RWPE2 (cell line): ENCODE measurements around the gene AKR7A3.
A peak's percentile ranks its signal among the peaks of the same experiment; 100 is the strongest.
"Not testable (repeated sequence)": the region's sequence is repeated elsewhere in the genome, so short reads cannot be mapped to it uniquely, and the experiment has no call there.

Source experiments
- ATAC-seq: fragments of 200-7000 bp; cut with Tn5 transposase; 3 replicates; pipeline ENCODE4 v1.9.1; 2021; ENCODE audit warnings: low read depth
- DNase-seq: peaks from one replicate; pipeline ENCODE4 v3.0.0-alpha.2; 2020; ENCODE audit warnings: low spot score
- H3K27ac ChIP-seq: fragments of 450-650 bp; 2 replicates; pipeline ENCODE4 v1.5.1; 2017; ENCODE audit warnings: mild to moderate bottlenecking; ENCODE audit not compliant: poor library complexity, severe bottlenecking
- H3K27me3 ChIP-seq: fragments of 250-450 bp; sonication (Bioruptor Pico); 2 replicates; pipeline ENCODE4 v1.5.1; 2021; ENCODE audit warnings: mild to moderate bottlenecking, moderate library complexity; ENCODE audit not compliant: insufficient read depth, poor library complexity, severe bottlenecking
- H3K36me3 ChIP-seq: fragments of 250-450 bp; sonication (Bioruptor Pico); 2 replicates; pipeline ENCODE4 v1.5.1; 2020; ENCODE audit warnings: low read depth, mild to moderate bottlenecking, moderate library complexity
- H3K4me1 ChIP-seq: fragments of 250-450 bp; sonication (Bioruptor Pico); 2 replicates; pipeline ENCODE4 v1.5.1; 2021; ENCODE audit warnings: mild to moderate bottlenecking, moderate library complexity; ENCODE audit not compliant: insufficient read depth, poor library complexity, severe bottlenecking
- H3K4me3 ChIP-seq: fragments of 250-450 bp; sonication (Bioruptor Pico); 2 replicates; pipeline ENCODE4 v1.5.1; 2021; ENCODE audit warnings: mild to moderate bottlenecking, moderate library complexity; ENCODE audit not compliant: severe bottlenecking
- H3K9me3 ChIP-seq: fragments of 250-450 bp; sonication (Bioruptor Pico); 2 replicates; pipeline ENCODE4 v1.5.1; 2021; ENCODE audit warnings: mild to moderate bottlenecking, moderate library complexity; ENCODE audit not compliant: severe bottlenecking
- TF ChIP-seq, protein P1 (sequence below): fragments of 450-650 bp; IDR thresholded peaks from one replicate; pipeline ENCODE4 v1.5.1; 2017; ENCODE audit warnings: mild to moderate bottlenecking, moderate library complexity; ENCODE audit not compliant: poor library complexity, severe bottlenecking

AKR7A3 gene

DNA sequence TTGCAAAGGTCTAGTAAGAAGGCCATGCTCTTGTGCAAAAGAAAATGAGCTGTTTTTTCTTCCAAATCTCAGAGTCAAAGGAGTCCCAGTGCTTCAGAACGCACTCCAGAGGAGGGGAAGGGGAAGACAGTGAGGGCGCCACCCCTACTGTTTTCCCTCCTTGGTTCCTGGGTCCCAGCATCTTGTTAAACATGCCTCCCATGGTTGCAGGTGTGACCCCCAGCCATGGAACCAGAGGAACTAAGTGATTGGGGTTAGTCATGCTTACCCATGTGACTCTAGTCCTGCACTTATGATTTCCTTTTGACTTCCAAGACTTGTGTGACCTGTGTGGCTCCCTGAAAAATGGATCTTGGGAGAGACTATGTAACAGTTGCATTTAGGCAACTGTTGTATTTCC lies 6.1 kb upstream of the AKR7A3 start:
- TF ChIP-seq, protein P1, sequence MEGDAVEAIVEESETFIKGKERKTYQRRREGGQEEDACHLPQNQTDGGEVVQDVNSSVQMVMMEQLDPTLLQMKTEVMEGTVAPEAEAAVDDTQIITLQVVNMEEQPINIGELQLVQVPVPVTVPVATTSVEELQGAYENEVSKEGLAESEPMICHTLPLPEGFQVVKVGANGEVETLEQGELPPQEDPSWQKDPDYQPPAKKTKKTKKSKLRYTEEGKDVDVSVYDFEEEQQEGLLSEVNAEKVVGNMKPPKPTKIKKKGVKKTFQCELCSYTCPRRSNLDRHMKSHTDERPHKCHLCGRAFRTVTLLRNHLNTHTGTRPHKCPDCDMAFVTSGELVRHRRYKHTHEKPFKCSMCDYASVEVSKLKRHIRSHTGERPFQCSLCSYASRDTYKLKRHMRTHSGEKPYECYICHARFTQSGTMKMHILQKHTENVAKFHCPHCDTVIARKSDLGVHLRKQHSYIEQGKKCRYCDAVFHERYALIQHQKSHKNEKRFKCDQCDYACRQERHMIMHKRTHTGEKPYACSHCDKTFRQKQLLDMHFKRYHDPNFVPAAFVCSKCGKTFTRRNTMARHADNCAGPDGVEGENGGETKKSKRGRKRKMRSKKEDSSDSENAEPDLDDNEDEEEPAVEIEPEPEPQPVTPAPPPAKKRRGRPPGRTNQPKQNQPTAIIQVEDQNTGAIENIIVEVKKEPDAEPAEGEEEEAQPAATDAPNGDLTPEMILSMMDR = no peak
- H3K9me3 ChIP-seq = peaks cover 5% of the 10 kb centered on the region
- DNase-seq (no peak), ATAC-seq (no peak)
- no peaks in the 10 kb centered on the region for H3K4me1 ChIP-seq
- H3K36me3 ChIP-seq = no peaks in the 10 kb centered on the region
- no peak overlapping the region for H3K27ac ChIP-seq
- H3K27me3 ChIP-seq = no peaks in the 10 kb centered on the region
- H3K4me3 ChIP-seq = no peak overlapping the region

DNA sequence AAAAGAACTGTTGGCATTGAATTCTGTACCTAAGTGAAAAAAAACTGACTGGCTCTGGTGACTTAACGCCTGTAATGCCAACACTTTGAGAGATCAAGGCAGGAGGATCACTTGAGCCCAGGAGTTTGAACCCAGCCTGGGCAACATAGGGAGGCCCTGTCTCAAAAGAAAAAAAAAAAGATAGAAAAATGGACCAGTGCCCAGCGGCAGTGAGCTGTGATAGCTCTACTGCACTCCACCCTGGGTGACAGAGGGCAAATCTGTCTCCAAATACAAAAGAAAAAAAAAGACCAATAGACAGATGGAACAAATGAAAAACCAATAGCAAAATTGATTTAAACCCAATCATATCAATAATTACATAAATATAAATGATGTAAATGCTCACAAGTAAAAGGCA lies 674 bp upstream of the AKR7A3 start:
- TF ChIP-seq, protein P1 = no peak
- H3K4me3 ChIP-seq = no peak overlapping the region
- H3K9me3 ChIP-seq = no peaks in the 10 kb centered on the region
- no peak for ATAC-seq
- H3K27me3 ChIP-seq = no peaks in the 10 kb centered on the region
- no peaks in the 10 kb centered on the region for H3K36me3 ChIP-seq
- no peaks in the 10 kb centered on the region for H3K4me1 ChIP-seq
- no peak overlapping the region for H3K27ac ChIP-seq
- no peak for DNase-seq

DNA sequence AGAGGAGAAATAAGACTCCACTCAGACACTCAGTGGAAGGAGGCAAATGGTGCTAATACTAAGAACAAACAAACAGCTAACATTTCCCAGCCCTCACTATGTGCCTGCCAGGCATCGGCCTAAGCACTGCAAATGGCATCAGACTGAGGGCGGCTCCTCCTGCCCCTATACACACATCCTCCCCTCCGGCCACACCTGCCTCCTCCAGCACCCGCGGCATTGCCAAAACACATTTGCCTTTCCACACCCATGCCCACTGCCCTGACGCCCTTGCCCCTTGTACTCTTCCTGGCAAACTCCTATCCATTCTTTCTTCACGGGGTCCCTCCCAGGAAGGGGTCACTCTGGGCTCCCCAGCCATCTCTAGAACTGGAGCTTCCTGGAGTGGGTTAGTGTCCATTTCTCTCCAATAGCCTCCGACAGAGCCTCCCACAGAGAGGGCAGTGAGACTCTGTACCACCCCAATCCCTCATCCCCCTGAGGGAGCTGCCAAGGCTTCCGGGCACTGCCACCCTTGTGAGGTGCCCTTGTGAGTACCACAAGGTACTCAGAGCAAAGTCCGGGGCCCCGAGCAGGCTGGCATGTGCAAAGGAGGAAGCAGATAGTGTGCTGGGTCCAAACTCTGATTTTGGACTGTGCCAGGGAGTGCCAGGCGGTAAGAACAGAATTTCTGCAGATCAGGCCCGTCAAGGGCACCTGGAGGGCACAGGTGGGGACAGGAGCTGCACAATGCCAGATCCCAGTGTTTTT lies 959 bp downstream of the AKR7A3 start:
- no peaks in the 10 kb centered on the region for H3K9me3 ChIP-seq
- no peaks in the 10 kb centered on the region for H3K36me3 ChIP-seq
- H3K4me1 ChIP-seq = no peaks in the 10 kb centered on the region
- H3K27ac ChIP-seq = no peak overlapping the region
- DNase-seq (no peak), ATAC-seq (no peak)
- H3K4me3 ChIP-seq = no peak overlapping the region
- no peaks in the 10 kb centered on the region for H3K27me3 ChIP-seq
- TF ChIP-seq, protein P1 = no peak

DNA sequence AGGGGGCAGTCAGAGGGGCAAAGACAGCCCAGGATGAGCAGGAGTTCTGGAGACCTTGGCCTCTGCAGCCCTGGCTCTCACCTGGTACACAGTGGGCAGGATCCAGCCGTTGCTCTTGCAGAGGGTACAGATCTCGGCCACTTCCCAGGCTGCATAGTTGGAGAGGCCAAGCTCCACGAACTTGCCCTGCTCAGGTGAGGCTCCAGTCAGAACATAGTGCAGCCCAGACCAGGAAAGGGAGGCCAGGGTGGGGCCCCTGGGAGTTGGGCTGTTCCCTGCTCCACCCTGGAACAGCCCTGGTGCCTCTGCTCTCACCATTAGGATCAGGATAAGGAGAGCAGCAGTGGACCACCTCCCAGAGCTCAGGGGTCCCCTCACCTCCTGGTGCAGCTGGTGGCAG lies 2.8 kb downstream of the AKR7A3 start:
- not testable (repeated sequence) for H3K4me1 ChIP-seq, H3K36me3 ChIP-seq, H3K27ac ChIP-seq, H3K27me3 ChIP-seq, H3K9me3 ChIP-seq, H3K4me3 ChIP-seq, DNase-seq
- 0 out of 3 replicates have a peak, but pooled peaks have one; percentile 15 for ATAC-seq

DNA sequence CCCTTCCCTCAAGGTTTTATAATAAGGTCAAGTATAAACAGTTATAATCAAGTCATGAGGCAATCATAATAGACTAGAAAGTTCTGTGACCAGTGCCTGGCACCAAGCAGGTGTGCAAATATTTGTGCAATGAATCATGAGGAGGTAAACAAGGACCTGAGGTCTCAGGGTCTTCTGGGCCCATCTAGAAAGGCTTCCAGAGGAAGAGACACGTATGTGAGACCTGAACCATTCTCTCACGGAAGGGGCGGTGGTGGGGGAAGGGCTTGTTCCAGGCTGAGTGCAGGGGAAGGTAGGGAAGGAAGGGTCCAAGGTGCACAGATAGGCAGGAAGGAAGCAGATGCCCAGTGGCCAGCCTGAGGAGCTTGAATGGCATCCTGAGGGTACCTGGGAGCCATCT lies 3.2 kb downstream of the AKR7A3 start:
- not testable (repeated sequence) for H3K4me3 ChIP-seq, ATAC-seq, H3K27me3 ChIP-seq, H3K9me3 ChIP-seq, H3K36me3 ChIP-seq, H3K27ac ChIP-seq, DNase-seq, H3K4me1 ChIP-seq

DNA sequence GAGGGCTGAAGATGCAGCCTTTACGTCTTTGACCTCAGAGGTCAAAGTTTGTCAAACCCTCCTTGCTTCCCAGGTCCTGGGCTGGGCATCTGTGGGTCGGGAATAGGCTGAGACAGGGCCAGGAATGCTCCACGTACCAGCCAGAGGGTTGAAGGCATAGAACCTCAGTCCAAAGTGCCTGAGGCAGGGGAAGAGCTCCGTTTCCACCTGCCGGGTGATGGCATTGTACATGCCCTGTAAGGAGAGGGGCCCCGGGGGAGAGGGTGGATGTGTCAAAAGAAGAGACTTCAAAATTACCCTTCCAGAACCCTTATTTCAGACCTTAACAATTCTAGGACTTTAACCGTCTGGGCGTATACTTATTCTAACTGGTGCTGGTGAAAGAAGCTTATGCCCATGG lies 3.7 kb downstream of the AKR7A3 start:
- ATAC-seq (no peak), DNase-seq (no peak)
- no peaks in the 10 kb centered on the region for H3K9me3 ChIP-seq
- no peaks in the 10 kb centered on the region for H3K4me1 ChIP-seq
- H3K4me3 ChIP-seq = no peak overlapping the region
- H3K27me3 ChIP-seq = no peaks in the 10 kb centered on the region
- no peak overlapping the region for H3K27ac ChIP-seq
- TF ChIP-seq, protein P1 = no peak
- no peaks in the 10 kb centered on the region for H3K36me3 ChIP-seq
